Measurements from ENCODE around the gene CHRNA10.

The CHRNA10 gene

GRCh38 chr11:3615998-3616397 is 55.2 kb downstream of the CHRNA10 start:
- Histone ChIP-seq H3K36me3 (ENCODE audit: control insufficient read depth in 2 of 2, insufficient read depth in 2 of 2, low read length in 2 of 2) (no peaks in the 10 kb centered on the region), H3K9ac (ENCODE audit: low read length in 2 of 2) (no peak overlapping the region), H3K27ac (ENCODE audit: low read length) (no peak overlapping the region), H3K4me1 (ENCODE audit: control insufficient read depth, insufficient read depth, low read length) (no peaks in the 10 kb centered on the region), H3K9me3 (ENCODE audit: control insufficient read depth in 2 of 2, low read length in 2 of 2) (no peaks in the 10 kb centered on the region), H3K4me3 (ENCODE audit: low read length in 2 of 2) (no peak overlapping the region), H3K27me3 (ENCODE audit: control insufficient read depth in 1 of 2, insufficient read depth in 2 of 2, low read length in 2 of 2) (no peaks in the 10 kb centered on the region)

Data from stomach smooth muscle (tissue), 2 donors.